ENCODE results near the gene BOK.

The BOK gene

DNA sequence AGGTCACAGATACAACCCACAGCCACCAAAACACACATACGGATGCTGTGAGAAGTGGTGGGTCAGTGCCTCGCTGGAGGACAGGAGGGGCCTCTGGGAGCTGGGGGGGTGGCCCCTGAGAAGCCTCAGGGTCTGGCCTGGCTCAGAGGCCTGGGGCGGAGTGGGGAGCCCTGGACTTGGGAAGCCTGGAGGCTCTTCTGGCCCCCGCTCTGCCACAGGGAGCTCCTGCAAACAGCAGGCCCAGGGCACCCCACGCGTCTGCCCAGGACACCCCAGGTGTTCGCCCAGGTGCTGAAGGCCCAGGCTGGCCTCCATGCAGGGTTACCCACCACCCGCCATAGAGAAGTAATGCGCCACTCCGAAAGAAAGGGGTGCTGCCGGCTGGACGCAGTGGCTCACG, 52.5 kb downstream of the BOK start:
- Histone ChIP-seq H3K79me2 (ENCODE audit: insufficient read depth, low read length) (peaks cover 5% of the 10 kb centered on the region; the same call in 1 of the 2 replicates), H3K4me1 (ENCODE audit: insufficient read depth, low read length, poor library complexity, severe bottlenecking) (peaks cover 13% of the 10 kb centered on the region)

DNA sequence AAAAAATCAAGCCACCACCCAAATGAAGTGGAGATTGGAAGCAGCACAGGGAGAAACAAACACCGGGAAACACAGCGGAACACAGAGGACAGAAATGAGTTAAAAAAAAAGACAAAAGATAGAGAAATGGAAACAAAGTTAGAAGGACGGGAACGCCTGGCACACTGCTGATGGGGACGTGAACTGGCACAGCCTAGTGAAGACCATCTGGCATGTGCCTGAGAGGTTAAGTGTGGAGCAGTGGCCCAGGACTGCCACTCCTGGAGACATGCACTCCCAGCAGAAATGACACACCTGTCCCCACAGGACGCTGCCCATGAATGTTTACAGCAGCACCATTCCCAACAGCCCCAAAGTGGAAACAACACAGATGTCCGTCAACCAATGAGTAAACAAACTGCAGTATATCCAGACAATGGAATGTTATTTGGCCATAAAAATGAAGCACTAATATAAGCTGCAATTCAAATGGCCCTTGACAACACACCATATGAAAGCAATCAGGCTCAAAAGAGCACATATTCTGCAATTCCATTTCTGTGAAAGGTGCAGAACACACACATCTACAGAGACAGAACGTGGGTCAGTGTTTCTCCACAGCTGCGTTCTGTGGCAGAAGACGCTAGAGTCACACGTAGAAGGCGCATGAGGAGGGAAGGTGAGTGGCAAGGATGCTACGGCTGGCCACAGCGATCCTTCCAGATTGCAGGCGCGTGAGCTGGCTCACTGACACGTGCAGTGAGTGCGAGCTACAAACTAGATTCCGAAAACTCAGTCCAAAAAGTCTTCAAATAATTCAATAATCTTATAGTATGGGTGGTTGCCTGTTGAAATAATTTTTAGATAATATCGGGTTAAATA, 53.8 kb downstream of the BOK start:
- H3K27me3 ChIP-seq (ENCODE audit: insufficient read depth, low read length, poor library complexity, severe bottlenecking) = no peaks in the 10 kb centered on the region

More for the DNA sequence above, 52.5 kb downstream of the BOK start:
- Histone ChIP-seq H3K9me3 (ENCODE audit: insufficient read depth, low read depth, low read length) (no peaks in the 10 kb centered on the region), H3K36me3 (ENCODE audit: insufficient read depth, low read length) (peaks cover 16% of the 10 kb centered on the region), H4K20me1 (ENCODE audit: insufficient read depth, low read length, poor library complexity, severe bottlenecking) (no peaks in the 10 kb centered on the region), H3K27me3 (ENCODE audit: insufficient read depth, low read length, poor library complexity, severe bottlenecking) (no peaks in the 10 kb centered on the region), H3K4me3 (ENCODE audit: low read length, poor library complexity, severe bottlenecking) (no peak overlapping the region), H3F3A (ENCODE audit: low read depth) (no peaks in the 10 kb centered on the region), H3K4me2 (ENCODE audit: low read depth, low read length, poor library complexity, severe bottlenecking) (no peak overlapping the region), H3K9me2 (replicated peaks; ENCODE audit: low read depth, low read length) (no peaks in the 10 kb centered on the region), H2AFZ (ENCODE audit: low read length) (no peak overlapping the region), H3K9ac (ENCODE audit: low read depth, low read length, poor library complexity, severe bottlenecking) (no peak overlapping the region)
- TF ChIP-seq EZH2phosphoT487 (IDR thresholded peaks at IDR 0.05; ENCODE audit: borderline replicate concordance) = no peak
- TF ChIP-seq, protein P1, sequence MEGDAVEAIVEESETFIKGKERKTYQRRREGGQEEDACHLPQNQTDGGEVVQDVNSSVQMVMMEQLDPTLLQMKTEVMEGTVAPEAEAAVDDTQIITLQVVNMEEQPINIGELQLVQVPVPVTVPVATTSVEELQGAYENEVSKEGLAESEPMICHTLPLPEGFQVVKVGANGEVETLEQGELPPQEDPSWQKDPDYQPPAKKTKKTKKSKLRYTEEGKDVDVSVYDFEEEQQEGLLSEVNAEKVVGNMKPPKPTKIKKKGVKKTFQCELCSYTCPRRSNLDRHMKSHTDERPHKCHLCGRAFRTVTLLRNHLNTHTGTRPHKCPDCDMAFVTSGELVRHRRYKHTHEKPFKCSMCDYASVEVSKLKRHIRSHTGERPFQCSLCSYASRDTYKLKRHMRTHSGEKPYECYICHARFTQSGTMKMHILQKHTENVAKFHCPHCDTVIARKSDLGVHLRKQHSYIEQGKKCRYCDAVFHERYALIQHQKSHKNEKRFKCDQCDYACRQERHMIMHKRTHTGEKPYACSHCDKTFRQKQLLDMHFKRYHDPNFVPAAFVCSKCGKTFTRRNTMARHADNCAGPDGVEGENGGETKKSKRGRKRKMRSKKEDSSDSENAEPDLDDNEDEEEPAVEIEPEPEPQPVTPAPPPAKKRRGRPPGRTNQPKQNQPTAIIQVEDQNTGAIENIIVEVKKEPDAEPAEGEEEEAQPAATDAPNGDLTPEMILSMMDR (conservative IDR thresholded peaks at IDR 0.05; ENCODE audit: low read length) = no peak

DNA sequence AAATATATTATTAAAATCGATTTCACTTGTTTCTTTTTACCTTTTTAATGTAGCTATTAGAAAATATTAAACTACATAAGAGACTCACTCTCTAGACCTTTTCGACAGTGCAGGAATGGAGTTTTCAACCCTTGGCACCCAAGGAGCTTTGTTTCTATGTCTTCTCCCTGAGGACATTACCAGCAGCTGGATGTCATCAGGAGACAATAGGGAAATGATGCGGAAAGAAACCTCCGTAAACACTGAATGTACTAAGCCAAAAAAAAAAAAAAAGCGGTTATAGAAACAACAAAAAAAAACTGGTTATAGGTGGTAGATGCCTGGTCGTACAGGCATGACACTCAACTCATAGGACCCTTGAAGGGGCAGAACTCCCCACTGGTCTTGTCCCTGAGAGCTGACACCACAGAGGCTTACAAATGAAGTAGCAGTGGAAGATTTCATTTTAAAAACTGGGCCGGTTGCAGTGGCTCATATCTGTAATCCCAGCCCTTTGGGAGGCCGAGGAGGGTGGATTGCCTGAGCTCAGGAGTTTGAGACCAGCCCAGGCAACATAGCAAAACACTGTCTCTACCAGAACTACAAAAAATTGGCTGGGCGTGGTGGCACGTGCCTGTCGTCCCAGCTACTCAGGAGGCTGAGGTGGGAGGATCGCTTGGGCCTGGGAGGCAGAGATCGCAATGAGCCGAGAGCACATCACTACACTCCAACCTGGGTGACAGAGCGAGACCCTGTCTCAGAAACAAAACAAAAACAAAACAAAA, 54.7 kb downstream of the BOK start:
- TF ChIP-seq EZH2phosphoT487 (IDR thresholded peaks at IDR 0.05; ENCODE audit: borderline replicate concordance) = no peak
- TF ChIP-seq, protein P1 (conservative IDR thresholded peaks at IDR 0.05; ENCODE audit: low read length) = no peak
- Histone ChIP-seq H3K4me1 (ENCODE audit: insufficient read depth, low read length, poor library complexity, severe bottlenecking) (peaks cover 20% of the 10 kb centered on the region), H3K27me3 (ENCODE audit: insufficient read depth, low read length, poor library complexity, severe bottlenecking) (no peaks in the 10 kb centered on the region), H3K79me2 (ENCODE audit: insufficient read depth, low read length) (peaks cover 13% of the 10 kb centered on the region; the same call in 1 of the 2 replicates), H3K4me3 (ENCODE audit: low read length, poor library complexity, severe bottlenecking) (no peak overlapping the region), H3K9me2 (replicated peaks; ENCODE audit: low read depth, low read length) (no peaks in the 10 kb centered on the region), H2AFZ (ENCODE audit: low read length) (no peak overlapping the region), H3K4me2 (ENCODE audit: low read depth, low read length, poor library complexity, severe bottlenecking) (no peak overlapping the region), H3F3A (ENCODE audit: low read depth) (no peaks in the 10 kb centered on the region), H3K9me3 (ENCODE audit: insufficient read depth, low read depth, low read length) (no peaks in the 10 kb centered on the region), H3K36me3 (ENCODE audit: insufficient read depth, low read length) (peaks cover 3% of the 10 kb centered on the region; the same call in 1 of the 2 replicates), H3K9ac (ENCODE audit: low read depth, low read length, poor library complexity, severe bottlenecking) (no peak overlapping the region), H4K20me1 (ENCODE audit: insufficient read depth, low read length, poor library complexity, severe bottlenecking) (no peaks in the 10 kb centered on the region)

More for the DNA sequence above, 53.8 kb downstream of the BOK start:
- no peak overlapping the region for H3K9ac ChIP-seq (ENCODE audit: low read depth, low read length, poor library complexity, severe bottlenecking)
- no peaks in the 10 kb centered on the region for H4K20me1 ChIP-seq (ENCODE audit: insufficient read depth, low read length, poor library complexity, severe bottlenecking)
- H3K9me2 ChIP-seq (replicated peaks; ENCODE audit: low read depth, low read length) = no peaks in the 10 kb centered on the region
- TF ChIP-seq, protein P1 (conservative IDR thresholded peaks at IDR 0.05; ENCODE audit: low read length) = no peak
- TF ChIP-seq EZH2phosphoT487 (IDR thresholded peaks at IDR 0.05; ENCODE audit: borderline replicate concordance) = no peak
- H3K4me2 ChIP-seq (ENCODE audit: low read depth, low read length, poor library complexity, severe bottlenecking) = no peak overlapping the region
- no peaks in the 10 kb centered on the region for H3K9me3 ChIP-seq (ENCODE audit: insufficient read depth, low read depth, low read length)
- H2AFZ ChIP-seq (ENCODE audit: low read length) = no peak overlapping the region
- H3K4me1 ChIP-seq (ENCODE audit: insufficient read depth, low read length, poor library complexity, severe bottlenecking) = peaks cover 13% of the 10 kb centered on the region
- H3K36me3 ChIP-seq (ENCODE audit: insufficient read depth, low read length) = peaks cover 6% of the 10 kb centered on the region; the same call in 1 of the 2 replicates
- H3F3A ChIP-seq (ENCODE audit: low read depth) = no peaks in the 10 kb centered on the region
- no peak overlapping the region for H3K4me3 ChIP-seq (ENCODE audit: low read length, poor library complexity, severe bottlenecking)
- peaks cover 13% of the 10 kb centered on the region; the same call in 1 of the 2 replicates for H3K79me2 ChIP-seq (ENCODE audit: insufficient read depth, low read length)
